ENCODE data around the gene HK2. TPM values are rescaled to one million over a fixed set of nuclear protein-coding genes. Genes with fewer than 3 reads are reported as not detected.

HK2 gene
- polyA plus RNA-seq, 2 of the 4 experiments (the other 2 are of a cell fraction), result 0.37 to 1.2 TPM

- POLR2A ChIA-PET, result no interaction called here
- FAIRE-seq, result no peak
- Histone ChIP-seq H3K4me1 (peaks cover 25% of the 10 kb centered on the region), H3K9me3 (no peaks in the 10 kb centered on the region), H3K4me2 (peak overlapping the region; percentile 45), H3K4me3 (no peak overlapping the region), H3K27ac (peak overlapping the region; percentile 5 to 70; a peak in 5 of 6 replicates)
- no peak for TF ChIP-seq RFX5 (IDR thresholded peaks at IDR 0.05)
- no peak for TF ChIP-seq REST (IDR thresholded peaks at IDR 0.05)
- no peak for TF ChIP-seq MYC (IDR thresholded peaks at IDR 0.05; ENCODE audit: borderline replicate concordance, low read length)
- TF ChIP-seq JUN (IDR thresholded peaks at IDR 0.05), result no peak
- no peak for TF ChIP-seq KDM1A (IDR thresholded peaks at IDR 0.05; ENCODE audit: low read depth)
- TF ChIP-seq EHMT2 (IDR thresholded peaks at IDR 0.05; ENCODE audit: low read depth), result no peak
- no peak for TF ChIP-seq KDM5A (IDR thresholded peaks at IDR 0.05)
- TF ChIP-seq HDAC2 (IDR thresholded peaks at IDR 0.05), result no peak
- TF ChIP-seq FOSL2 (IDR thresholded peaks at IDR 0.05), result no peak
- peak; percentile 59; the same call in 1 of the 2 replicates for TF ChIP-seq FOSL2 (CRISPR knock-in tag; IDR thresholded peaks at IDR 0.05)
- TF ChIP-seq HOXA7 (CRISPR knock-in tag; IDR thresholded peaks at IDR 0.05), result no peak
- TF ChIP-seq FOSB (CRISPR knock-in tag; IDR thresholded peaks at IDR 0.05), result no peak
- no peak for TF ChIP-seq BCL3 (IDR thresholded peaks at IDR 0.05)
- TF ChIP-seq ESRRA (IDR thresholded peaks at IDR 0.05; ENCODE audit: borderline replicate concordance, low read length), result no peak
- TF ChIP-seq, protein P1, sequence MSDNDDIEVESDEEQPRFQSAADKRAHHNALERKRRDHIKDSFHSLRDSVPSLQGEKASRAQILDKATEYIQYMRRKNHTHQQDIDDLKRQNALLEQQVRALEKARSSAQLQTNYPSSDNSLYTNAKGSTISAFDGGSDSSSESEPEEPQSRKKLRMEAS (IDR thresholded peaks at IDR 0.05), result 0 out of 2 replicates have a peak, but pooled peaks have one; percentile 54
- no peak for TF ChIP-seq FOXS1 (CRISPR knock-in tag; IDR thresholded peaks at IDR 0.05)
- TF ChIP-seq, protein P2, sequence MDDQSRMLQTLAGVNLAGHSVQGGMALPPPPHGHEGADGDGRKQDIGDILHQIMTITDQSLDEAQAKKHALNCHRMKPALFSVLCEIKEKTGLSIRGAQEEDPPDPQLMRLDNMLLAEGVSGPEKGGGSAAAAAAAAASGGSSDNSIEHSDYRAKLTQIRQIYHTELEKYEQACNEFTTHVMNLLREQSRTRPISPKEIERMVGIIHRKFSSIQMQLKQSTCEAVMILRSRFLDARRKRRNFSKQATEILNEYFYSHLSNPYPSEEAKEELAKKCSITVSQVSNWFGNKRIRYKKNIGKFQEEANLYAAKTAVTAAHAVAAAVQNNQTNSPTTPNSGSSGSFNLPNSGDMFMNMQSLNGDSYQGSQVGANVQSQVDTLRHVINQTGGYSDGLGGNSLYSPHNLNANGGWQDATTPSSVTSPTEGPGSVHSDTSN (IDR thresholded peaks at IDR 0.05), result no peak
- no peak for TF ChIP-seq HES2 (IDR thresholded peaks at IDR 0.05)
- TF ChIP-seq RCOR1 (IDR thresholded peaks at IDR 0.05; ENCODE audit: low read depth, low read length), result no peak
- 9% methylated on average over 8 of the region's 8 CpGs for WGBS (ENCODE audit: missing lambda C conversion rate)
- DNase-seq (ENCODE audit: low read depth in 1 of 2, low spot score in 1 of 2), result peak; percentile 55 to 76
- CTCF ChIA-PET, result interaction anchor here (1.4 to 2.5 kb wide), 2 partner anchors 9 to 130 kb away, joined by 5 to 12 read pairs; no protein-coding TSS in a partner anchor
- peak; percentile 96 to 97 for ATAC-seq
These were observed 11.4 kb downstream of the HK2 start for GRCh38 chr2:74845217-74845751.

DNA sequence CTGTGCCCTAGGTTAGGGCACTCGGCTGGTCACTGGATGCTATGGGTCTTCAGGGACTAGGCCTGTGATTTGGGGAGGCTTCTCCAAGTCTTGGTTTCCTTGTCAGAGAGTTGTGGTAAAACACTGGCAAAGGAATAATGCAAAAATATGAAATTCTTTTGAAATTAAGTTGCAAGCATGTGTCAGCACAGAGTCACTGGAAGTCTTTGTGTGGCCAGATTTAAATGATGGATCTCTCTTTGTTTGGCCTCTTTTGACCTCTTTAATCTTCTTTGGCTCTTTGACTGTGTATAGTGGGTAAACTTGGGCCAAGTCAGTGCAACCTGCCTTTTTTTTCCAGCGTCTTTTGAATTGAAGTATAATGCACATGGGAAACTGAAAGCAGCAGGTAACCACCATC, 12.1 kb downstream of the HK2 start:
- no peak overlapping the region for H3K4me3 ChIP-seq
- peak in 1 of 2 experiments; percentile 16; a peak in 1 of 6 replicates for ATAC-seq
- 83% methylated on average over 2 of the region's 2 CpGs for WGBS (ENCODE audit: missing lambda C conversion rate)

More for the DNA sequence above, 12.1 kb downstream of the HK2 start:
- Histone ChIP-seq H3K4me2 (peak overlapping the region; percentile 45), H3K27ac (peak overlapping the region; percentile 5 to 70; a peak in 4 of 6 replicates), H3K9me3 (no peaks in the 10 kb centered on the region), H3K4me1 (peaks cover 25% of the 10 kb centered on the region)
- no peak for DNase-seq (ENCODE audit: low read depth in 1 of 2, low spot score in 1 of 2)
- POLR2A ChIA-PET, result no interaction called here
- no peak for FAIRE-seq
- TF ChIP-seq TFCP2L1 (CRISPR knock-in tag; IDR thresholded peaks at IDR 0.05) (no peak), ZC3H11A (IDR thresholded peaks at IDR 0.05) (no peak), GATA3 (IDR thresholded peaks at IDR 0.05; ENCODE audit: borderline replicate concordance) (no peak), CBX2 (IDR thresholded peaks at IDR 0.05; ENCODE audit: borderline replicate concordance, low read depth) (no peak), EHMT2 (IDR thresholded peaks at IDR 0.05; ENCODE audit: low read depth) (no peak), USF2 (IDR thresholded peaks at IDR 0.05) (no peak)
- CTCF ChIA-PET, result no interaction called here

Measured in A549 (cell line).